ENCODE results near the gene MUC22.
"Not testable (repeated sequence)": the region's sequence is repeated elsewhere in the genome, so short reads cannot be mapped to it uniquely, and the experiment has no call there.

GRCh38 chr6:31053187-31053586 is 42.9 kb downstream of the MUC22 start:
- TF ChIP-seq CTCF (IDR thresholded peaks at IDR 0.05; ENCODE audit: low read depth, low read length, poor library complexity, severe bottlenecking); EZH2phosphoT487 (IDR thresholded peaks at IDR 0.05; ENCODE audit: borderline replicate concordance, low read length): not testable (repeated sequence)

All from DOHH2 (cell line).